Esophagus muscularis mucosa (tissue), 4 donors: Measurements from ENCODE around the gene PRAMEF10. TPM values are rescaled to one million over a fixed set of nuclear protein-coding genes. Genes with fewer than 3 reads are reported as not detected.
"Not testable (repeated sequence)": the region's sequence is repeated elsewhere in the genome, so short reads cannot be mapped to it uniquely, and the experiment has no call there.

Source experiments
- DNase-seq: peaks from one replicate; pipeline ENCODE4 v3.0.0-alpha.2; 2017; ENCODE audit errors: extremely low spot score
- H3K27ac ChIP-seq, 4 donors: fragments of 200-600 bp; sonication (generic); replicated peaks in 1 of 4; 1 replicate in 3 of 4; 2 replicates in 1 of 4; pipeline ENCODE4 v1.5.1; 2016 to 2019; ENCODE audit warnings: mild to moderate bottlenecking in 1 of 4
- H3K27me3 ChIP-seq, 4 donors: fragments of 200-600 bp; sonication (generic); one replicate each; pipeline versions ENCODE4 v1.5.1 to v1.6.0; 2016 to 2019
- H3K36me3 ChIP-seq, 4 donors: fragments of 200-600 bp; sonication (generic); one replicate each; pipeline ENCODE4 v1.5.1; 2016 to 2019
- H3K4me1 ChIP-seq, 4 donors: fragments of 200-600 bp; sonication (generic); one replicate each; pipeline ENCODE4 v1.5.1; 2016 to 2019
- H3K4me3 ChIP-seq, 4 donors: fragments of 200-600 bp; sonication (generic); 1 replicate in 2 of 4; 2 replicates in 2 of 4; pipeline ENCODE4 v1.5.1; 2016 to 2019; ENCODE audit warnings: mild to moderate bottlenecking in 4 of 4, moderate library complexity in 1 of 4
- H3K9me3 ChIP-seq, 4 donors: fragments of 200-600 bp; sonication (generic); 1 replicate in 3 of 4; 2 replicates in 1 of 4; pipeline ENCODE4 v1.5.1; 2016 to 2019
- CTCF ChIP-seq, 3 experiments: fragments of 200-600 bp in 2 of 3; fragments of 450-650 bp in 1 of 3; sonication (generic) in 2 of 3; IDR thresholded peaks; one replicate each; pipeline ENCODE4 v1.5.1; 2017 to 2019; ENCODE audit warnings: antibody characterized with exemption in 3 of 3, mild to moderate bottlenecking in 2 of 3, moderate library complexity in 1 of 3
- EP300 ChIP-seq: sonication (generic); formaldehyde crosslinking; IDR thresholded peaks from one replicate; pipeline ENCODE4 v1.6.1; 2017; ENCODE audit warnings: antibody characterized with exemption
- POLR2A ChIP-seq: fragments of 450-650 bp; IDR thresholded peaks from one replicate; pipeline ENCODE4 v1.6.1; 2017; ENCODE audit warnings: antibody characterized with exemption, moderate library complexity, mild to moderate bottlenecking, low read depth
- POLR2AphosphoS5 ChIP-seq, 2 donors: sonication (generic); formaldehyde crosslinking; IDR thresholded peaks; one replicate each; pipeline ENCODE4 v1.6.1; 2017; ENCODE audit warnings: antibody characterized with exemption in 2 of 2
- WGBS: methylation state at CpG from one replicate; pipeline ENCODE4 v1.1.5; 2018; 5-methylcytosine and 5-hydroxymethylcytosine counted together
- intact Hi-C: fragments of 100-400 bp; cut with DNase I; formaldehyde crosslinking; loops from one replicate; pipeline ENCODE4 v1.15.1; 2023
- small RNA-seq, 3 donors: library from RNA; depleted of rRNA; stranded (forward); fragments of <200 nt; gene quantifications; one replicate each; pipeline ENCODE3, GENCODE V24; 2016
- total RNA-seq, 4 donors: library from RNA; depleted of rRNA; stranded (reverse); fragments of >200 nt; gene quantifications; one replicate each; pipeline versions ENCODE4 v1.1.0 to v1.2.1, GENCODE V29; 2016

Gene PRAMEF10
- total RNA-seq, 4 donors from 2014 or later = not detected

GRCh38 chr1:12851779-12852178, 46.3 kb downstream of the PRAMEF10 start:
- 61% methylated on average over 4 of the region's 4 CpGs for WGBS
- Histone ChIP-seq H3K36me3 (no peaks in the 10 kb centered on the region), H3K9me3 (no peaks in the 10 kb centered on the region), H3K4me1 (no peaks in the 10 kb centered on the region), H3K27ac (no peak overlapping the region), H3K4me3 (no peak overlapping the region), H3K27me3 (peaks cover 0 to 5% (median 0%) of the 10 kb centered on the region in 4 donors)
- DNase-seq = no peak
- intact Hi-C loops = no loop called here
- no peak for TF ChIP-seq EP300
- no peak for TF ChIP-seq POLR2AphosphoS5 (IDR thresholded peaks at IDR 0.05)
- no peak for TF ChIP-seq CTCF (IDR thresholded peaks at IDR 0.05)
- no peak for TF ChIP-seq POLR2A

DNA sequence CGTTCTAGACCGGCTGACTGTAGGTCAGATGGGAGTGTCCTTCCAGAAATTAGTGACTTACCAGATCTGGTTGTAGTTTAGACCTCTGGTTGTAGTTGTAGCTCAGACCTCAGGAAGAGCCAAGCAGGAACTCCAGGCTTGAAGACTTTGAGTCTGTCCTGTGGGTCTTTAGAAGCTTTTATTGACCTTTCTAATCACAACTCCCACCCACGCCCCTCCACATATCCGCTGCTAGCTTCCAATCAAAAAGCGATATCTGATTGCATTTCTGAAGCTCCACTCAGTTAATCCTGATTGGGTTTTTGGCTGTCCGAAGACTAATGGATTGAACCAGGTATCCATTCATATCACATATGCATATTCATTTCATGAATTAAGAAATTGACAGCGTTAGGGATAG, 49.5 kb downstream of the PRAMEF10 start, which contains the start of gene HNRNPCL1:
Gene HNRNPCL1 (minus strand): TSS at position 101 of the 400 bp plus-strand sequence. CDS start 431 bp downstream, outside the sequence.
- H3K9me3 ChIP-seq, intact Hi-C loops, H3K27ac ChIP-seq, H3K4me3 ChIP-seq, H3K27me3 ChIP-seq, H3K4me1 ChIP-seq, H3K36me3 ChIP-seq, DNase-seq: not testable (repeated sequence)
- 88% methylated on average over 7 of the region's 7 CpGs for WGBS

Small RNA genes lying within 50 kb of the gene (small RNA-seq; reads per million reads assigned to genes)
- gene RNU6-1072P = 0 reads per million in 3 donors

Other genes starting within 250 kb of the PRAMEF10 start
- gene AADACL3, start 182.2 kb downstream of the PRAMEF10 start, total RNA-seq = not detected
- gene CFAP107, start 152.1 kb downstream of the PRAMEF10 start, total RNA-seq = not detected
- not detected for gene PRAMEF12, start 124.5 kb downstream of the PRAMEF10 start, total RNA-seq
- not detected for gene PRAMEF1, start 106.9 kb downstream of the PRAMEF10 start, total RNA-seq
- gene PRAMEF11, start 66.9 kb downstream of the PRAMEF10 start, total RNA-seq = not detected
- gene HNRNPCL1, start 49.5 kb downstream of the PRAMEF10 start, total RNA-seq = not detected
- gene PRAMEF2, start 41.2 kb downstream of the PRAMEF10 start, total RNA-seq = not detected
- gene PRAMEF4, start 12.1 kb downstream of the PRAMEF10 start, total RNA-seq = not detected
- not detected for gene PRAMEF7, start 18.3 kb upstream of the PRAMEF10 start, total RNA-seq
- not detected for gene PRAMEF6, start 49.3 kb upstream of the PRAMEF10 start, total RNA-seq
- gene PRAMEF27, start 158.3 kb upstream of the PRAMEF10 start, total RNA-seq = not detected
- gene HNRNPCL3, start 162.5 kb upstream of the PRAMEF10 start, total RNA-seq = not detected
- gene PRAMEF25, start 172.5 kb upstream of the PRAMEF10 start, total RNA-seq = not detected
- gene HNRNPCL2, start 218.6 kb upstream of the PRAMEF10 start, total RNA-seq = not detected